HepG2 (cell line): ENCODE results near the gene IGF2. TPM values are rescaled to one million over a fixed set of nuclear protein-coding genes. Genes with fewer than 3 reads are reported as not detected.
A peak's percentile ranks its signal among the peaks of the same experiment; 100 is the strongest.

ENCODE experiments used
- ATF1 ChIP-seq: IDR thresholded peaks from 2 replicates; pipeline ENCODE4 v1.6.1; 2016; ENCODE audit warnings: mild to moderate bottlenecking, control low read depth
- FOXO1 ChIP-seq: sonication (generic); formaldehyde crosslinking; IDR thresholded peaks from 2 replicates; pipeline ENCODE4 v1.4.0; 2020; ENCODE audit warnings: missing genetic modification reagents
- HDAC1 ChIP-seq: sonication (generic); formaldehyde crosslinking; IDR thresholded peaks from 2 replicates; pipeline ENCODE4 v1.5.1; 2020; ENCODE audit warnings: mild to moderate bottlenecking, missing genetic modification reagents
- KAT8 ChIP-seq: IDR thresholded peaks from 2 replicates; pipeline ENCODE4 v1.6.1; 2016; ENCODE audit warnings: missing genetic modification reagents, missing compliant biosample characterization
- KDM2A ChIP-seq: sonication (generic); formaldehyde crosslinking; IDR thresholded peaks from 2 replicates; pipeline ENCODE4 v1.4.0; 2020; ENCODE audit warnings: low read depth, missing genetic modification reagents, borderline replicate concordance
- KDM5B ChIP-seq: sonication (generic); formaldehyde crosslinking; IDR thresholded peaks from 2 replicates; pipeline ENCODE4 v1.4.0; 2020; ENCODE audit warnings: missing genetic modification reagents, mild to moderate bottlenecking, borderline replicate concordance
- MAZ ChIP-seq, 2 experiments: sonication (generic) in 1 of 2; formaldehyde crosslinking in 1 of 2; IDR thresholded peaks; 2 replicates each; pipeline versions ENCODE4 v1.5.0 to v1.6.1; 2012 to 2020; ENCODE audit warnings: low read depth in 2 of 2, mild to moderate bottlenecking in 2 of 2, borderline replicate concordance in 1 of 2, improper control_type of control experiment in 1 of 2, low read length in 1 of 2, missing genetic modification reagents in 1 of 2, moderate library complexity in 1 of 2
- MED1 ChIP-seq: sonication (generic); formaldehyde crosslinking; IDR thresholded peaks from 2 replicates; pipeline ENCODE4 v1.4.0; 2020; ENCODE audit warnings: missing genetic modification reagents
- MZF1 ChIP-seq: sonication (generic); formaldehyde crosslinking; IDR thresholded peaks from 2 replicates; pipeline ENCODE4 v1.8.1; 2023; ENCODE audit warnings: mild to moderate bottlenecking, missing genetic modification reagents, borderline replicate concordance
- PCBP2 ChIP-seq: fragments of 200-400 bp; formaldehyde crosslinking; optimal IDR thresholded peaks from 2 replicates; pipeline ENCODE3; 2018; ENCODE audit warnings: low read length, low read depth; ENCODE audit not compliant: poor library complexity, severe bottlenecking
- PHF21A ChIP-seq: sonication (generic); formaldehyde crosslinking; IDR thresholded peaks from 2 replicates; pipeline ENCODE4 v1.5.0; 2020; ENCODE audit warnings: mild to moderate bottlenecking, missing genetic modification reagents
- SAP130 ChIP-seq: IDR thresholded peaks from 2 replicates; pipeline ENCODE4 v1.6.1; 2016; ENCODE audit warnings: low read depth
- UBTF ChIP-seq: sonication (generic); formaldehyde crosslinking; IDR thresholded peaks from 2 replicates; pipeline ENCODE4 v1.4.0; 2020; ENCODE audit warnings: mild to moderate bottlenecking, missing genetic modification reagents
- XRCC5 ChIP-seq: fragments of 200-400 bp; formaldehyde crosslinking; optimal IDR thresholded peaks from 2 replicates; pipeline ENCODE3; 2017; ENCODE audit warnings: mild to moderate bottlenecking, low read length
- ZFP36 ChIP-seq: fragments of 150-350 bp; IDR thresholded peaks from 2 replicates; pipeline ENCODE4 v1.6.1; 2018; ENCODE audit warnings: borderline replicate concordance, low read length, low read depth; ENCODE audit not compliant: partially characterized antibody
- ZFP36L1 ChIP-seq: sonication (generic); formaldehyde crosslinking; IDR thresholded peaks from 2 replicates; pipeline ENCODE4 v1.8.0; 2022; ENCODE audit warnings: mild to moderate bottlenecking, missing genetic modification reagents, moderate library complexity
- ZMAT3 ChIP-seq: sonication (generic); formaldehyde crosslinking; conservative IDR thresholded peaks from 2 replicates; pipeline ENCODE4 v1.7.0; 2021; ENCODE audit warnings: missing genetic modification reagents
- ZNF713 ChIP-seq: sonication (generic); formaldehyde crosslinking; IDR thresholded peaks from 2 replicates; pipeline ENCODE4 v1.4.0; 2020; ENCODE audit warnings: mild to moderate bottlenecking, missing genetic modification reagents
- ZNF777 ChIP-seq: sonication (generic); formaldehyde crosslinking; IDR thresholded peaks from 2 replicates; pipeline ENCODE4 v1.4.0; 2020; ENCODE audit warnings: missing genetic modification reagents
- ZNF879 ChIP-seq: sonication (generic); formaldehyde crosslinking; IDR thresholded peaks from 2 replicates; pipeline ENCODE4 v1.8.1; 2023; ENCODE audit warnings: missing genetic modification reagents
- ZSCAN30 ChIP-seq: sonication (generic); formaldehyde crosslinking; IDR thresholded peaks from 2 replicates; pipeline ENCODE4 v1.5.0; 2020; ENCODE audit warnings: mild to moderate bottlenecking, missing genetic modification reagents
- ZSCAN9 ChIP-seq: IDR thresholded peaks from 2 replicates; pipeline ENCODE4 v1.6.1; 2016; ENCODE audit warnings: borderline replicate concordance
- polyA plus RNA-seq, 8 experiments: library from polyadenylated mRNA; depleted of rRNA in 3 of 8; stranded (reverse) in 7 of 8; unstranded in 1 of 8; fragments of >200 nt; fragmentation: Illumina TruSeq in 4 of 8; extraction: Trizol in 4 of 8; gene quantifications; 2 replicates each; pipeline versions ENCODE4 v1.2.1 to v1.2.3, GENCODE V29; 2011 to 2016; ENCODE audit warnings: low read depth in 4 of 8, missing spikeins in 1 of 8, mixed read lengths in 1 of 8; ENCODE audit not compliant: insufficient read depth in 1 of 8
- total RNA-seq, 5 experiments: library from RNA; depleted of rRNA; stranded (reverse); fragments of >200 nt; fragmentation: Illumina TruSeq; extraction: Trizol; gene quantifications; 2 replicates each; pipeline ENCODE4 v1.2.3, GENCODE V29; 2016; ENCODE audit warnings: low read depth in 1 of 5
- TF ChIP-seq, protein P1 (sequence below): sonication (generic); formaldehyde crosslinking; IDR thresholded peaks from 2 replicates; pipeline ENCODE4 v1.8.0; 2022; ENCODE audit warnings: mild to moderate bottlenecking, missing genetic modification reagents, moderate library complexity
- TF ChIP-seq, protein P2 (sequence below), 2 experiments: sonication (generic) in 1 of 2; formaldehyde crosslinking in 1 of 2; IDR thresholded peaks; 2 replicates each; pipeline versions ENCODE4 v1.4.0 to v1.6.1; 2018 to 2020; ENCODE audit warnings: missing genetic modification reagents in 2 of 2, borderline replicate concordance in 1 of 2, low read depth in 1 of 2, mild to moderate bottlenecking in 1 of 2, missing biosample characterization in 1 of 2

Gene IGF2
- total and polyA plus RNA-seq, 2 of the 13 experiments (the other 11 are each of a cell fraction or from before 2014, with no cell fraction given) = 79.1 to 254 TPM

- TF ChIP-seq, protein P1, sequence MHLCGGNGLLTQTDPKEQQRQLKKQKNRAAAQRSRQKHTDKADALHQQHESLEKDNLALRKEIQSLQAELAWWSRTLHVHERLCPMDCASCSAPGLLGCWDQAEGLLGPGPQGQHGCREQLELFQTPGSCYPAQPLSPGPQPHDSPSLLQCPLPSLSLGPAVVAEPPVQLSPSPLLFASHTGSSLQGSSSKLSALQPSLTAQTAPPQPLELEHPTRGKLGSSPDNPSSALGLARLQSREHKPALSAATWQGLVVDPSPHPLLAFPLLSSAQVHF (CRISPR knock-in tag) = no peak
- no peak for TF ChIP-seq ZNF777 (CRISPR knock-in tag)
- TF ChIP-seq, protein P2, sequence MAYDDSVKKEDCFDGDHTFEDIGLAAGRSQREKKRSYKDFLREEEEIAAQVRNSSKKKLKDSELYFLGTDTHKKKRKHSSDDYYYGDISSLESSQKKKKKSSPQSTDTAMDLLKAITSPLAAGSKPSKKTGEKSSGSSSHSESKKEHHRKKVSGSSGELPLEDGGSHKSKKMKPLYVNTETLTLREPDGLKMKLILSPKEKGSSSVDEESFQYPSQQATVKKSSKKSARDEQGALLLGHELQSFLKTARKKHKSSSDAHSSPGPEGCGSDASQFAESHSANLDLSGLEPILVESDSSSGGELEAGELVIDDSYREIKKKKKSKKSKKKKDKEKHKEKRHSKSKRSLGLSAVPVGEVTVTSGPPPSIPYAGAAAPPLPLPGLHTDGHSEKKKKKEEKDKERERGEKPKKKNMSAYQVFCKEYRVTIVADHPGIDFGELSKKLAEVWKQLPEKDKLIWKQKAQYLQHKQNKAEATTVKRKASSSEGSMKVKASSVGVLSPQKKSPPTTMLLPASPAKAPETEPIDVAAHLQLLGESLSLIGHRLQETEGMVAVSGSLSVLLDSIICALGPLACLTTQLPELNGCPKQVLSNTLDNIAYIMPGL (CRISPR knock-in tag; IDR thresholded peaks at IDR 0.05; ENCODE audit: borderline replicate concordance in 1 of 2, low read depth in 1 of 2) = 0 out of 4 replicates have a peak, but pooled peaks of 1 of the 2 experiments have one; percentile 42
- peak; percentile 8; the same call in 1 of the 2 replicates for TF ChIP-seq KDM5B (CRISPR knock-in tag)
- no peak for TF ChIP-seq MAZ (IDR thresholded peaks at IDR 0.05; ENCODE audit: borderline replicate concordance, low read depth, low read length)
- TF ChIP-seq MAZ (CRISPR knock-in tag; IDR thresholded peaks at IDR 0.05; ENCODE audit: low read depth) = 0 out of 2 replicates have a peak, but pooled peaks have one; percentile 45
- TF ChIP-seq ZNF879 (CRISPR knock-in tag) = no peak
- TF ChIP-seq PCBP2 = no peak
- TF ChIP-seq ZNF713 = no peak
- peak; percentile 30 for TF ChIP-seq XRCC5
- peak; percentile 45; the same call in 1 of the 2 replicates for TF ChIP-seq PHF21A (CRISPR knock-in tag)
- no peak for TF ChIP-seq ZFP36L1 (CRISPR knock-in tag)
- TF ChIP-seq KAT8 (CRISPR knock-in tag) = no peak
- no peak for TF ChIP-seq ATF1
- peak; percentile 52; the same call in 1 of the 2 replicates for TF ChIP-seq UBTF (CRISPR knock-in tag)
- TF ChIP-seq ZSCAN9 = no peak
- peak; percentile 24; the same call in 1 of the 2 replicates for TF ChIP-seq HDAC1
- TF ChIP-seq ZSCAN30 (CRISPR knock-in tag) = no peak
- TF ChIP-seq ZMAT3 (CRISPR knock-in tag) = 0 out of 2 replicates have a peak, but pooled peaks have one; percentile 41
- TF ChIP-seq MED1 (CRISPR knock-in tag) = peak; percentile 39; the same call in 1 of the 2 replicates
- TF ChIP-seq ZFP36 = no peak
- TF ChIP-seq MZF1 (CRISPR knock-in tag) = no peak
- TF ChIP-seq SAP130 (CRISPR knock-in tag) = peak; percentile 30; the same call in 1 of the 2 replicates
- TF ChIP-seq FOXO1 (CRISPR knock-in tag) = 0 out of 2 replicates have a peak, but pooled peaks have one; percentile 23
- TF ChIP-seq KDM2A (CRISPR knock-in tag) = peak; percentile 45; the same call in 1 of the 2 replicates
Measured at GRCh38 chr11:2122222-2122906, 16.8 kb downstream of the IGF2 start (continued).
